WERI-Rb-1 (cell line): Measurements from ENCODE around the gene SLC5A5.

ENCODE experiments used
- DNase-seq: peaks from one replicate; pipeline ENCODE4 v3.0.0-alpha.2; 2020
- H3K27ac ChIP-seq: fragments of 250-450 bp; sonication (Bioruptor Pico); 2 replicates; pipeline ENCODE4 v1.5.1; 2020; ENCODE audit warnings: mild to moderate bottlenecking, moderate library complexity
- H3K27me3 ChIP-seq: fragments of 250-450 bp; sonication (Bioruptor Pico); 2 replicates; pipeline ENCODE4 v1.5.1; 2021; ENCODE audit warnings: mild to moderate bottlenecking, low read depth, moderate library complexity; ENCODE audit not compliant: insufficient read depth, severe bottlenecking
- H3K36me3 ChIP-seq: fragments of 250-450 bp; sonication (Bioruptor Pico); 2 replicates; pipeline ENCODE4 v1.5.1; 2020; ENCODE audit warnings: mild to moderate bottlenecking, moderate library complexity
- H3K4me3 ChIP-seq: 2 replicates; pipeline ENCODE4 v1.5.1; 2011; ENCODE audit warnings: low read depth, mild to moderate bottlenecking, control low read depth, low read length
- H3K9me3 ChIP-seq: fragments of 250-450 bp; sonication (Bioruptor Pico); 2 replicates; pipeline ENCODE4 v1.5.1; 2021; ENCODE audit warnings: mild to moderate bottlenecking, moderate library complexity; ENCODE audit not compliant: severe bottlenecking
- TF ChIP-seq, protein P1 (sequence below): IDR thresholded peaks from 2 replicates; pipeline ENCODE4 v1.5.1; 2011; ENCODE audit warnings: low read depth, mild to moderate bottlenecking, control low read depth, inconsistent platforms, low read length

The SLC5A5 gene

DNA sequence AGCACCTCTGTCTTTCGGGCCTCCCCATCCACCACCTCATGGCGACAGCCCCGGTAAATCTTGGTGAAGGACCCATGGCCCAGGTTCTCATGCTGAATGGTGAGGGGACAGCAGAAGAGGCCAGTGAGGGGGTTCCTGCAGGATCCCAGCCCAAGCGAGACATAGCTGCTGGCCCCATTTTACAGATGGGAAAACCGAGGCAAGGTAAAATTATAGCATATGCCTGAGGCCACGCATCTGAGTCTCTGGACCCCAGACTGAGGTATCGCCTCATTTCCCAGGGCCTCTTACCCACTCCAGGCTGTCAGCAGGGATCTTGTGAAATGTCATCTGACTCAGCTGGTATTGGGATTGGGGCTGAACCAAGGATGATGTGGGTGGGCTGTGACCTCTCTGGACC is 33.8 kb upstream of the SLC5A5 start:
- no peaks in the 10 kb centered on the region for H3K9me3 ChIP-seq
- no peak for DNase-seq
- H3K4me3 ChIP-seq: no peak overlapping the region
- TF ChIP-seq, protein P1, sequence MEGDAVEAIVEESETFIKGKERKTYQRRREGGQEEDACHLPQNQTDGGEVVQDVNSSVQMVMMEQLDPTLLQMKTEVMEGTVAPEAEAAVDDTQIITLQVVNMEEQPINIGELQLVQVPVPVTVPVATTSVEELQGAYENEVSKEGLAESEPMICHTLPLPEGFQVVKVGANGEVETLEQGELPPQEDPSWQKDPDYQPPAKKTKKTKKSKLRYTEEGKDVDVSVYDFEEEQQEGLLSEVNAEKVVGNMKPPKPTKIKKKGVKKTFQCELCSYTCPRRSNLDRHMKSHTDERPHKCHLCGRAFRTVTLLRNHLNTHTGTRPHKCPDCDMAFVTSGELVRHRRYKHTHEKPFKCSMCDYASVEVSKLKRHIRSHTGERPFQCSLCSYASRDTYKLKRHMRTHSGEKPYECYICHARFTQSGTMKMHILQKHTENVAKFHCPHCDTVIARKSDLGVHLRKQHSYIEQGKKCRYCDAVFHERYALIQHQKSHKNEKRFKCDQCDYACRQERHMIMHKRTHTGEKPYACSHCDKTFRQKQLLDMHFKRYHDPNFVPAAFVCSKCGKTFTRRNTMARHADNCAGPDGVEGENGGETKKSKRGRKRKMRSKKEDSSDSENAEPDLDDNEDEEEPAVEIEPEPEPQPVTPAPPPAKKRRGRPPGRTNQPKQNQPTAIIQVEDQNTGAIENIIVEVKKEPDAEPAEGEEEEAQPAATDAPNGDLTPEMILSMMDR: no peak
- H3K27ac ChIP-seq: no peak overlapping the region
- H3K36me3 ChIP-seq: no peaks in the 10 kb centered on the region
- no peaks in the 10 kb centered on the region for H3K27me3 ChIP-seq

DNA sequence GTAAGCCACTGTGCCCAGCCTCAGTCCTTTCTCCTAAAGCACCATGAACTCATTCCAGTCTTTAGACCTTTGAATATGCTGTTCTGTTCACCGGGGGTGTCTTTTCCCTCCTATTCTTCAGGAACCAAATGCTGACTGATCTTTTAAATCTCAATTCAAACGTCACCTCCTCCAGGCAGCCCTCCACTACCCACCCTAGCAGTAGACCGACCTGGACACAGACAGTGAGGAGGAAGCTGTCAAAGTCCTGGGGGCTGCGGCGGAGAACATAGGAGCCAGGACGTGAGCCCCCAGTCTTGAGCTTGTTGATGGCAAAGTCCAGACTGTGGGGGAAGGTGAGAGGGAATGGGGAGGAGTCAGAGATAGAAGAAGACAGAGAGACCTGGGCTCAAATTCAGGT is 31.7 kb upstream of the SLC5A5 start:
- TF ChIP-seq, protein P1: no peak
- Histone ChIP-seq H3K4me3 (no peak overlapping the region), H3K36me3 (no peaks in the 10 kb centered on the region), H3K27ac (no peak overlapping the region), H3K9me3 (no peaks in the 10 kb centered on the region), H3K27me3 (no peaks in the 10 kb centered on the region)
- no peak for DNase-seq

DNA sequence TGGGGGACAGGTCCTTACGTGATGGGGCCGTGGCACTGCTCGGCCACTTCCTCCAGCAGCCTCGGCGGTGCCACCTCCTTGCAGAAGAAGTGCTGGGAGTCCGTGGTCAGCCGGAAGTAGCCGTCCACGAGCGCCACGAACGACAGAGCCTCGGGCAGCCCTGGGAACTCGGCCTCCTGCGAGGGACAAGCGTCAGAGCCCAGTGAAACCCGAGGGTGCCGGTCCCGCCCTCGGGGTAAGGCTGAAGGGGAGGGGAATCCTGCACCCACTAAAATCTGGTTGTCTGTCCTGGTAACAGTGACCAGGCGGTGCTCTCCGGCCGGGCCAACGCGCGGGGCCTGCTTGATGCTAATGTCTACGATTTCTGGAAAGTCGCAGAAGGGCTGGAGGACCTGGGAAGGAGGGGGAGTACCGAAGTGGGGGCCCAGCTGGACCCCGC is 30.4 kb upstream of the SLC5A5 start:
- no peaks in the 10 kb centered on the region for H3K36me3 ChIP-seq
- no peak overlapping the region for H3K4me3 ChIP-seq
- no peaks in the 10 kb centered on the region for H3K27me3 ChIP-seq
- TF ChIP-seq, protein P1: no peak
- H3K27ac ChIP-seq: no peak overlapping the region
- no peaks in the 10 kb centered on the region for H3K9me3 ChIP-seq
- DNase-seq: no peak

DNA sequence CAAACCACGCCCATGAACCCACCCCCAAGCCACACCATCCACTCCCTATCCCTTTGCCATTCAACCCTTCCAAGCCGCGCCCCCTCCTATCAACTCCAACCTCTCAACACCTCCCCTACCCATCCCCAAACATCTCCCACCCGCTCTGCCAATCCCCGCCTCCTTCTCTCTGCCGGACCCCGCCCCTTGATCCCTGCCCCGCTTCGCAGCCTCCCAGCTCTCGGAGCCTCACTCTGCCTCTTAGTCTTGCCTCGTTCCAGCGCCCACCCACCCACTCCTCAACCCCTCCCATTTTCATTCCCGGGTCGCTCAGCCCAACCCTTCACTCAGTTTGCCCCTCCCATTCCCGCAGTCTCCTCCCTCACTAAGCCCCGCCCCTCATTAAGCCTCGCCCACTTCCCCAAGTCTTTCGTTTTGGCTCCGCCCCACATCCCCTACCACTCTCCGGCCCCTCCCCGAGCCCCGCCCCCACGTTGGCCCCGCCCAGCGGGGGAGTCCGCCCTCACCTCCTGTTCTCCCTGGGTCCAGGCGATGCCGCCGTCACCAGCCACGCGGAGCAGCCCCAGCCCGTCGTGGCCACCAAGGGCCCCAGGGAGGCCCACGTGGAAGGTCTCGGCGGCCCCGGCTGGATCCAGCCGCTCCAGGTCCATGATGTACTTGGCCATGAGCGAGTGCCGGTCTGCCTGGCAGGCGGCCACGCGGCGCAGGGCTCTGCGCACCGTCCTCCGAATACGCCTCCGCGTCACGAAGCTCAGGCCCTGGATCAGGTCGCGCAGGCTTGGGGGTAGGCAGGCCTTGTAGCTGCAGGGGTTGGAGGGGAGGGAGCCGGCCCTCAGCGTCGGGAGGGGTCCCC is 29.7 kb upstream of the SLC5A5 start:
- Histone ChIP-seq H3K4me3 (no peak overlapping the region), H3K27me3 (no peaks in the 10 kb centered on the region), H3K27ac (no peak overlapping the region), H3K9me3 (no peaks in the 10 kb centered on the region), H3K36me3 (no peaks in the 10 kb centered on the region)
- DNase-seq: peak; percentile 69
- TF ChIP-seq, protein P1: no peak

DNA sequence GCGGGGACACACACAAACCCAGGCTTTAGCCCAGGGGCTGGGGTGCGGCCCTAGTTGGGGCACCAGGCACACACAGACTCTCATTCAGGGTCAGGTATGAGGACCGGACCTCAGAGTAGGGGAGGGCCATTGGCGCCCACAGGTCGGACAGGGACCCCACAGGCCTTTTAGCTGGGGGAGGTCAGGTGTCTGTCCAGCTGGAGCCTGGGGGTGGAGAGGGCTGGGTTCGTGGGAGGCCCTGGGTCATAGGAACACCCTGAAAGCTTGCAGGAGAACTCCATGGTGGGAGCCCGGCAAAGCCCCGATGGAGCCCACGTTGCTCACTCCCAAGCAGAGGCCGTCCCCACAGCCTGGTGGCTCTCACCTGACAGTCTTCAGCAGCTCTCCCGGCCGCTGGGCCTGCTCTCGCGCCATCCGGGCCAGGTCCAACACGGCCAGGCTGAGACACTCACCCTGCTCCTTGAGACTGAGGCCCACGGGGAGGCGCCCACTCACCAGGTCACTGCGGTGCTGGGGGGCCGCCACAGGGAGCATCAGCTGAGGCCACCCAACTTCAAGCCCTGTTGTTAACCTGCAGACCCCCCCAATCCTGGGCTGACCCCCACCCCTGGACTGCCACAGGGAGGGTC is 29.0 kb upstream of the SLC5A5 start:
- Histone ChIP-seq H3K27ac (no peak overlapping the region), H3K4me3 (no peak overlapping the region), H3K27me3 (no peaks in the 10 kb centered on the region), H3K36me3 (no peaks in the 10 kb centered on the region), H3K9me3 (no peaks in the 10 kb centered on the region)
- TF ChIP-seq, protein P1: no peak
- no peak for DNase-seq
